SK-N-SH (cell line): ENCODE results near the gene FMN2.

ENCODE experiments used
- CTCF ChIP-seq: fragments of 200-600 bp; sonication (generic); IDR thresholded peaks from 2 replicates; pipeline ENCODE4 v1.6.1; 2017; ENCODE audit warnings: antibody characterized with exemption, mild to moderate bottlenecking, moderate library complexity
- EP300 ChIP-seq, 2 experiments: IDR thresholded peaks; 2 replicates each; pipeline versions ENCODE4 v1.4.0 to v1.6.1; 2012; ENCODE audit warnings: borderline replicate concordance in 1 of 2, low read depth in 1 of 2, low read length in 1 of 2
- MEF2A ChIP-seq: IDR thresholded peaks from 2 replicates; pipeline ENCODE4 v1.4.0; 2012; ENCODE audit warnings: low read depth, borderline replicate concordance
- RCOR1 ChIP-seq: fragments of 150-350 bp; IDR thresholded peaks from 2 replicates; pipeline ENCODE4 v1.6.1; 2017; ENCODE audit warnings: antibody characterized with exemption, low read length

GRCh38 chr1:240508950-240509349, 417.3 kb downstream of the FMN2 start:
- TF ChIP-seq RCOR1: no peak
- TF ChIP-seq EP300 (IDR thresholded peaks at IDR 0.05; ENCODE audit: borderline replicate concordance in 1 of 2, low read depth in 1 of 2, low read length in 1 of 2): no peak
- TF ChIP-seq MEF2A: no peak
- TF ChIP-seq CTCF: no peak
